A549 (cell line): ENCODE results near the gene HUNK. TPM values are rescaled to one million over a fixed set of nuclear protein-coding genes. Genes with fewer than 3 reads are reported as not detected.

ENCODE experiments used
- ATAC-seq, 2 experiments: fragments of 200-7000 bp in 1 of 2; fragments of >200 bp in 1 of 2; cut with Nextera tagmentation in 1 of 2; cut with Tn5 transposase in 1 of 2; 3 replicates each; pipeline versions ENCODE4 v1.8.0 to v1.9.1; 2018 to 2020; ENCODE audit warnings: mild to moderate bottlenecking in 1 of 2, moderate library complexity in 1 of 2
- CTCF ChIA-PET: fragments of 300-600 bp; sonication (Branson Sonifier 250); formaldehyde crosslinking; extraction: SDS; loops from one replicate; lab custom pipeline; 2021; ENCODE audit warnings: antibody characterized with exemption, inconsistent platforms; lab: Yijun Ruan, JAX
- POLR2A ChIA-PET: fragments of 350-600 bp; formaldehyde crosslinking; extraction: SDS; loops from one replicate; lab custom pipeline; 2021; ENCODE audit warnings: antibody characterized with exemption, inconsistent platforms; lab: Yijun Ruan, JAX
- DNase-seq, 2 experiments: peaks; one replicate each; pipeline versions ENCODE4 v3.0.0 to v3.0.0-alpha.2; 2011 to 2016; ENCODE audit warnings: low read depth in 1 of 2, low spot score in 1 of 2
- FAIRE-seq: peaks from 2 replicates; lab custom pipeline; 2011; peaks lifted over from hg19 to GRCh38; lab: Jason Lieb, UNC
- H3K27ac ChIP-seq, 2 experiments: fragments of >200 bp; sonication (Bioruptor Twin); formaldehyde crosslinking; 3 replicates each; pipeline ENCODE4 v1.5.1; 2016 to 2017
- H3K4me1 ChIP-seq: fragments of >200 bp; sonication (Bioruptor Twin); formaldehyde crosslinking; 3 replicates; pipeline ENCODE4 v1.6.1; 2016
- H3K4me2 ChIP-seq: fragments of >200 bp; sonication (Bioruptor Twin); formaldehyde crosslinking; 3 replicates; pipeline ENCODE4 v1.6.1; 2016
- H3K4me3 ChIP-seq: fragments of >200 bp; sonication (Bioruptor Twin); formaldehyde crosslinking; 3 replicates; pipeline ENCODE4 v1.5.1; 2016
- H3K9me3 ChIP-seq: fragments of >200 bp; sonication (Bioruptor Twin); formaldehyde crosslinking; 3 replicates; pipeline ENCODE4 v1.6.1; 2016
- CBX2 ChIP-seq: fragments of 200-600 bp; sonication (generic); IDR thresholded peaks from 2 replicates; pipeline ENCODE4 v1.6.1; 2016; ENCODE audit warnings: low read depth, mild to moderate bottlenecking, borderline replicate concordance
- E2F6 ChIP-seq: IDR thresholded peaks from 2 replicates; pipeline ENCODE4 v1.6.1; 2012; ENCODE audit warnings: low read depth, borderline replicate concordance
- EHF ChIP-seq: fragments of 250-450 bp; sonication (Bioruptor Pico); IDR thresholded peaks from 2 replicates; pipeline ENCODE4 v1.5.0; 2020; ENCODE audit warnings: mild to moderate bottlenecking
- ELK1 ChIP-seq: fragments of 150-350 bp; IDR thresholded peaks from 2 replicates; pipeline ENCODE4 v1.6.1; 2014; ENCODE audit warnings: low read depth, mild to moderate bottlenecking, low read length
- FOSB ChIP-seq: fragments of 250-450 bp; sonication (Bioruptor Pico); IDR thresholded peaks from 2 replicates; pipeline ENCODE4 v1.5.0; 2020; ENCODE audit warnings: mild to moderate bottlenecking, moderate library complexity
- HOXB13 ChIP-seq: fragments of 250-450 bp; sonication (Bioruptor Pico); IDR thresholded peaks from 2 replicates; pipeline ENCODE4 v1.5.0; 2020; ENCODE audit warnings: low read depth, mild to moderate bottlenecking, moderate library complexity
- JUN ChIP-seq, 2 experiments: fragments of >200 bp; sonication (Bioruptor Twin); formaldehyde crosslinking; IDR thresholded peaks; 2 replicates in 1 of 2; 3 replicates in 1 of 2; pipeline ENCODE4 v1.6.1; 2016 to 2017
- JUNB ChIP-seq: fragments of >200 bp; sonication (Bioruptor Twin); formaldehyde crosslinking; IDR thresholded peaks from 2 replicates; pipeline ENCODE4 v1.6.1; 2016
- MAFK ChIP-seq: fragments of 450-650 bp; IDR thresholded peaks from 2 replicates; pipeline ENCODE4 v1.6.1; 2014; ENCODE audit not compliant: partially characterized antibody
- MYC ChIP-seq: IDR thresholded peaks from 2 replicates; pipeline ENCODE4 v1.6.1; 2012; ENCODE audit warnings: mild to moderate bottlenecking, inconsistent platforms, low read length, improper control_type of control experiment, borderline replicate concordance
- REST ChIP-seq: fragments of 200-600 bp; sonication (generic); IDR thresholded peaks from 2 replicates; pipeline ENCODE4 v1.6.1; 2016; ENCODE audit warnings: antibody characterized with exemption, mild to moderate bottlenecking, moderate library complexity
- ZFP36 ChIP-seq: fragments of 450-650 bp; IDR thresholded peaks from 2 replicates; pipeline ENCODE4 v1.6.1; 2014; ENCODE audit warnings: borderline replicate concordance; ENCODE audit not compliant: partially characterized antibody
- WGBS: methylation state at CpG from one replicate; pipeline ENCODE4 v1.1.6; 2017; ENCODE audit errors: missing lambda C conversion rate; 5-methylcytosine and 5-hydroxymethylcytosine counted together
- polyA plus RNA-seq, 4 experiments: library from polyadenylated mRNA; depleted of rRNA in 3 of 4; stranded (reverse); fragments of >200 nt; fragmentation: RNase III in 1 of 4; extraction: RNeasy Plus Mini Kit Qiagen cat#74134 plus additional on column Dnase treatment in 1 of 4; gene quantifications; 2 replicates in 3 of 4; 3 replicates in 1 of 4; pipeline ENCODE4 v1.2.3, GENCODE V29; 2011 to 2017
- TF ChIP-seq, protein P1 (sequence below): fragments of >200 bp; sonication (Bioruptor Twin); formaldehyde crosslinking; IDR thresholded peaks from 2 replicates; pipeline ENCODE4 v1.6.1; 2016
- TF ChIP-seq, protein P2 (sequence below): fragments of 250-450 bp; sonication (Bioruptor Pico); IDR thresholded peaks from 2 replicates; pipeline ENCODE4 v1.5.0; 2020; ENCODE audit warnings: low read depth, mild to moderate bottlenecking, moderate library complexity
- TF ChIP-seq, protein P3 (sequence below): IDR thresholded peaks from 2 replicates; pipeline ENCODE4 v1.6.1; 2012

Gene HUNK
- polyA plus RNA-seq, 2 of the 4 experiments (the other 2 are of a cell fraction) = 0.44 to 0.52 TPM

DNA sequence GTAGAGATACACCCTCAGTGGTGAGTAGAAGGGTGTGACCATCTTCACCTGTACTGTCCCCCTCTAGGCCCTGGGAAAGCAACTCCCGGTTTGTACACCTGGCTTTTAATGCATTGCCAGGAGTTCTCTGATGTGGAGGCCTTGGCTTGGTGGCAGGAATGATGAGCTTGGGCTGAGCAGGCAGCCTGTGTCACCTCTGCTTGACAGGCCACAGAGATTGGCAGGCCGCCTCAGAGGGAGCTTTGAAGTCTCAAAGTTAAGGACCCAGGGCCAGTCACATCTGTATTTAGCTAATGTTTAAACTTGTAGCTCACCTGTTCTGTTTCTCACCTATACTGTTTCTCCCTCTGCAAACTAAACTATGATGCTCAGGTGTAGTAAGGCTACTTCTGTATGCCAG, 28.5 kb downstream of the HUNK start:
- Histone ChIP-seq H3K27ac (no peak overlapping the region), H3K4me2 (no peak overlapping the region), H3K9me3 (no peaks in the 10 kb centered on the region), H3K4me3 (no peak overlapping the region), H3K4me1 (no peaks in the 10 kb centered on the region)
- ChIA-PET POLR2A (no interaction called here), CTCF (no interaction called here)
- no peak for FAIRE-seq
- TF ChIP-seq ELK1 = no peak
- TF ChIP-seq E2F6 = no peak
- TF ChIP-seq, protein P1, sequence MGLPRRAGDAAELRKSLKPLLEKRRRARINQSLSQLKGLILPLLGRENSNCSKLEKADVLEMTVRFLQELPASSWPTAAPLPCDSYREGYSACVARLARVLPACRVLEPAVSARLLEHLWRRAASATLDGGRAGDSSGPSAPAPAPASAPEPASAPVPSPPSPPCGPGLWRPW = no peak
- TF ChIP-seq EHF (CRISPR knock-in tag) = no peak
- no peak for TF ChIP-seq CBX2
- TF ChIP-seq REST = no peak
- TF ChIP-seq ZFP36 = no peak
- TF ChIP-seq JUNB = no peak
- no peak for TF ChIP-seq JUN (IDR thresholded peaks at IDR 0.05)
- TF ChIP-seq MAFK = no peak
- no peak for TF ChIP-seq HOXB13 (CRISPR knock-in tag)
- TF ChIP-seq, protein P2, sequence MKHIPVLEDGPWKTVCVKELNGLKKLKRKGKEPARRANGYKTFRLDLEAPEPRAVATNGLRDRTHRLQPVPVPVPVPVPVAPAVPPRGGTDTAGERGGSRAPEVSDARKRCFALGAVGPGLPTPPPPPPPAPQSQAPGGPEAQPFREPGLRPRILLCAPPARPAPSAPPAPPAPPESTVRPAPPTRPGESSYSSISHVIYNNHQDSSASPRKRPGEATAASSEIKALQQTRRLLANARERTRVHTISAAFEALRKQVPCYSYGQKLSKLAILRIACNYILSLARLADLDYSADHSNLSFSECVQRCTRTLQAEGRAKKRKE (CRISPR knock-in tag) = no peak
- TF ChIP-seq MYC = no peak
- 77% methylated on average over 2 of the region's 2 CpGs for WGBS
- DNase-seq = no peak
- ATAC-seq = no peak

DNA sequence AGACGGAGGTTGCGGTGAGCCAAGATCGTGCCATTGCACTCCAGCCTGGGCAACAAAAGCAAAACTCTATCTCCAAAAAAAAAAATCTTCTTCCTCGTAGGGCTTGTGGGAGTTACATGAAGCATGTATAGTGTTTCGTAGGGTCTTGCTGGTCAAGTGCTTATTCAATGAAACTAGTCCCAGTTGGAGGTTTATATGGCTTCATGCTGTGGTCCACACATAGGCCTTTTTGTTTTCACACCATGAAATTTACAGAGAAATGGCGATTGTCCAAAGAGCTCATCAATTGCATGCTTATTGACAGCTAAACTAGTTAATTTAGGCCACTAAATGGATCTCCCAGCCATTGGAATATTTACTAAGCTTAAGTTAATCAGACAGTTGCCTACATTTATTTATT, 29.6 kb downstream of the HUNK start:
- CTCF ChIA-PET = no interaction called here
- Histone ChIP-seq H3K4me3 (no peak overlapping the region), H3K4me1 (no peaks in the 10 kb centered on the region)
- TF ChIP-seq, protein P3, sequence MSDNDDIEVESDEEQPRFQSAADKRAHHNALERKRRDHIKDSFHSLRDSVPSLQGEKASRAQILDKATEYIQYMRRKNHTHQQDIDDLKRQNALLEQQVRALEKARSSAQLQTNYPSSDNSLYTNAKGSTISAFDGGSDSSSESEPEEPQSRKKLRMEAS = no peak
- no peak for TF ChIP-seq REST
- TF ChIP-seq FOSB (CRISPR knock-in tag) = no peak
- TF ChIP-seq, all 56 proteins: peak for 0
- H3K27ac ChIP-seq = no peak overlapping the region
- DNase-seq (no peak), ATAC-seq (no peak), FAIRE-seq (no peak)
- POLR2A ChIA-PET = no interaction called here
- no peak overlapping the region for H3K4me2 ChIP-seq
- no peaks in the 10 kb centered on the region for H3K9me3 ChIP-seq
- 75% methylated on average over 6 of the region's 6 CpGs for WGBS
